ENCODE results near the gene SPEM3. TPM values are rescaled to one million over a fixed set of nuclear protein-coding genes. Genes with fewer than 3 reads are reported as not detected.

Gene SPEM3
- total and polyA plus RNA-seq, 3 experiments from 2014 or later: not detected

- Mint-ChIP-seq H3K9me3 (no peaks in the 10 kb centered on the region), H3K4me3 (no peak overlapping the region), H3K4me1 (no peaks in the 10 kb centered on the region), H3K27me3 (peaks cover 0 to 3% of the 10 kb centered on the region in 2 donors), H3K27ac (peak overlapping the region in 1 of 8 donors; percentile 5), H3K36me3 (no peaks in the 10 kb centered on the region)
- Histone ChIP-seq H3K27ac (ENCODE audit: low read depth, low read length) (no peak overlapping the region), H3K9me3 (ENCODE audit: low read length) (no peaks in the 10 kb centered on the region), H3K4me3 (ENCODE audit: low read length) (no peak overlapping the region), H3K36me3 (ENCODE audit: insufficient read depth, low read length) (no peaks in the 10 kb centered on the region), H3K4me1 (ENCODE audit: insufficient read depth, low read length) (no peaks in the 10 kb centered on the region), H3K27me3 (ENCODE audit: insufficient read depth, low read length, poor library complexity, severe bottlenecking) (no peaks in the 10 kb centered on the region)
- ChIA-PET CTCF (interaction anchor here (2.1 kb wide), 1 partner anchor 11 kb away, joined by 10 read pairs; no protein-coding TSS in a partner anchor), POLR2A (no interaction called here)
- DNase-seq: no peak
These were observed 2.3 kb upstream of the SPEM3 start for GRCh38 chr17:7426203-7426863.

GRCh38 chr17:7426896-7427489 is 1.7 kb upstream of the SPEM3 start:
- Mint-ChIP-seq H3K4me3 (no peak overlapping the region), H3K27me3 (peaks cover 0 to 3% of the 10 kb centered on the region in 2 donors), H3K36me3 (no peaks in the 10 kb centered on the region), H3K9me3 (no peaks in the 10 kb centered on the region), H3K27ac (no peak overlapping the region), H3K4me1 (no peaks in the 10 kb centered on the region)
- Histone ChIP-seq H3K27ac (ENCODE audit: low read depth, low read length) (no peak overlapping the region), H3K9me3 (ENCODE audit: low read length) (no peaks in the 10 kb centered on the region), H3K4me3 (ENCODE audit: low read length) (no peak overlapping the region), H3K36me3 (ENCODE audit: insufficient read depth, low read length) (no peaks in the 10 kb centered on the region), H3K4me1 (ENCODE audit: insufficient read depth, low read length) (no peaks in the 10 kb centered on the region), H3K27me3 (ENCODE audit: insufficient read depth, low read length, poor library complexity, severe bottlenecking) (no peaks in the 10 kb centered on the region)
- ChIA-PET POLR2A (no interaction called here), CTCF (interaction anchor here (1.0 to 2.1 kb wide), 2 partner anchors 10 to 71 kb away, joined by 3 to 10 read pairs; no protein-coding TSS in a partner anchor)
- DNase-seq: no peak

GRCh38 chr17:7427549-7427948 is 1.1 kb upstream of the SPEM3 start:
- ChIA-PET CTCF (interaction anchor here (1.0 to 2.1 kb wide), 2 partner anchors 9 to 72 kb away, joined by 3 to 10 read pairs; no protein-coding TSS in a partner anchor), POLR2A (no interaction called here)
- H3K9me3 Mint-ChIP-seq: no peaks in the 10 kb centered on the region
- H3K9me3 ChIP-seq (ENCODE audit: low read length): no peaks in the 10 kb centered on the region
- no peaks in the 10 kb centered on the region for H3K4me1 Mint-ChIP-seq
- H3K27ac Mint-ChIP-seq: no peak overlapping the region
- no peak overlapping the region for H3K4me3 Mint-ChIP-seq
- peaks cover 0 to 3% of the 10 kb centered on the region in 2 donors for H3K27me3 Mint-ChIP-seq
- H3K4me1 ChIP-seq (ENCODE audit: insufficient read depth, low read length): no peaks in the 10 kb centered on the region
- H3K27ac ChIP-seq (ENCODE audit: low read depth, low read length): no peak overlapping the region
- no peak for DNase-seq
- no peaks in the 10 kb centered on the region for H3K36me3 ChIP-seq (ENCODE audit: insufficient read depth, low read length)
- no peaks in the 10 kb centered on the region for H3K27me3 ChIP-seq (ENCODE audit: insufficient read depth, low read length, poor library complexity, severe bottlenecking)
- H3K4me3 ChIP-seq (ENCODE audit: low read length): no peak overlapping the region
- H3K36me3 Mint-ChIP-seq: no peaks in the 10 kb centered on the region

- DNase-seq: no peak
- Mint-ChIP-seq H3K9me3 (no peaks in the 10 kb centered on the region), H3K4me3 (no peak overlapping the region), H3K4me1 (no peaks in the 10 kb centered on the region), H3K36me3 (no peaks in the 10 kb centered on the region), H3K27me3 (peaks cover 0 to 3% of the 10 kb centered on the region in 2 donors), H3K27ac (no peak overlapping the region)
- ChIA-PET CTCF (interaction anchor here (1.9 kb wide), 1 partner anchor 131 kb away, joined by 6 read pairs; the partner anchor contains the start of gene SENP3), POLR2A (no interaction called here)
- Histone ChIP-seq H3K27me3 (ENCODE audit: insufficient read depth, low read length, poor library complexity, severe bottlenecking) (no peaks in the 10 kb centered on the region), H3K27ac (ENCODE audit: low read depth, low read length) (no peak overlapping the region), H3K4me1 (ENCODE audit: insufficient read depth, low read length) (no peaks in the 10 kb centered on the region), H3K9me3 (ENCODE audit: low read length) (no peaks in the 10 kb centered on the region), H3K4me3 (ENCODE audit: low read length) (no peak overlapping the region), H3K36me3 (ENCODE audit: insufficient read depth, low read length) (no peaks in the 10 kb centered on the region)
These were observed 1.1 kb downstream of the SPEM3 start for GRCh38 chr17:7429722-7430121.

GRCh38 chr17:7431231-7431630 is 2.6 kb downstream of the SPEM3 start:
- H3K27ac Mint-ChIP-seq: no peak overlapping the region
- H3K27ac ChIP-seq (ENCODE audit: low read depth, low read length): no peak overlapping the region
- POLR2A ChIA-PET: interaction anchor here (0.5 kb wide), 1 partner anchor 10 kb away, joined by 4 read pairs; no protein-coding TSS in a partner anchor
- no peak overlapping the region for H3K4me3 ChIP-seq (ENCODE audit: low read length)
- H3K36me3 ChIP-seq (ENCODE audit: insufficient read depth, low read length): no peaks in the 10 kb centered on the region
- peaks cover 0 to 5% (median 0%) of the 10 kb centered on the region in 3 donors for H3K36me3 Mint-ChIP-seq
- H3K9me3 ChIP-seq (ENCODE audit: low read length): no peaks in the 10 kb centered on the region
- DNase-seq: no peak
- H3K27me3 Mint-ChIP-seq: no peaks in the 10 kb centered on the region
- no peaks in the 10 kb centered on the region for H3K9me3 Mint-ChIP-seq
- H3K4me1 Mint-ChIP-seq: peaks cover 9 to 12% (median 11%) of the 10 kb centered on the region in 3 donors
- H3K4me1 ChIP-seq (ENCODE audit: insufficient read depth, low read length): peaks cover 5% of the 10 kb centered on the region
- CTCF ChIA-PET: interaction anchor here (1.9 kb wide), 1 partner anchor 130 kb away, joined by 6 read pairs; the partner anchor contains the start of gene SENP3
- H3K27me3 ChIP-seq (ENCODE audit: insufficient read depth, low read length, poor library complexity, severe bottlenecking): no peaks in the 10 kb centered on the region
- H3K4me3 Mint-ChIP-seq: no peak overlapping the region

GRCh38 chr17:7432296-7432695 is 3.6 kb downstream of the SPEM3 start:
- peaks cover 0 to 6% (median 0%) of the 10 kb centered on the region in 3 donors for H3K36me3 Mint-ChIP-seq
- H3K27ac Mint-ChIP-seq: peak overlapping the region in 3 of 8 donors; percentile 36 to 62 (median 46)
- POLR2A ChIA-PET: no interaction called here
- no peaks in the 10 kb centered on the region for H3K27me3 Mint-ChIP-seq
- no peak overlapping the region for H3K27ac ChIP-seq (ENCODE audit: low read depth, low read length)
- no peaks in the 10 kb centered on the region for H3K9me3 Mint-ChIP-seq
- H3K36me3 ChIP-seq (ENCODE audit: insufficient read depth, low read length): no peaks in the 10 kb centered on the region
- no peak for DNase-seq
- no peaks in the 10 kb centered on the region for H3K27me3 ChIP-seq (ENCODE audit: insufficient read depth, low read length, poor library complexity, severe bottlenecking)
- no peaks in the 10 kb centered on the region for H3K9me3 ChIP-seq (ENCODE audit: low read length)
- H3K4me1 Mint-ChIP-seq: peaks cover 12 to 21% (median 18%) of the 10 kb centered on the region in 3 donors
- CTCF ChIA-PET: no interaction called here
- H3K4me3 Mint-ChIP-seq: peak overlapping the region in 1 of 7 donors; percentile 68
- H3K4me3 ChIP-seq (ENCODE audit: low read length): no peak overlapping the region
- peaks cover 15% of the 10 kb centered on the region for H3K4me1 ChIP-seq (ENCODE audit: insufficient read depth, low read length)

GRCh38 chr17:7435676-7436555 is 7.3 kb downstream of the SPEM3 start:
- Mint-ChIP-seq H3K4me1 (peaks cover 33 to 54% (median 46%) of the 10 kb centered on the region in 3 donors), H3K36me3 (peaks cover 4 to 10% (median 7%) of the 10 kb centered on the region in 3 donors), H3K27ac (peak overlapping the region; percentile 93 to 99 (median 97)), H3K9me3 (no peaks in the 10 kb centered on the region), H3K4me3 (peak overlapping the region; percentile 88 to 98 (median 96)), H3K27me3 (peaks cover 21 to 23% of the 10 kb centered on the region in 2 donors)
- Histone ChIP-seq H3K9me3 (ENCODE audit: low read length) (no peaks in the 10 kb centered on the region), H3K27ac (ENCODE audit: low read depth, low read length) (peak overlapping the region; percentile 77), H3K4me3 (ENCODE audit: low read length) (peak overlapping the region; percentile 92), H3K27me3 (ENCODE audit: insufficient read depth, low read length, poor library complexity, severe bottlenecking) (peaks cover 24% of the 10 kb centered on the region), H3K36me3 (ENCODE audit: insufficient read depth, low read length) (no peaks in the 10 kb centered on the region), H3K4me1 (ENCODE audit: insufficient read depth, low read length) (peaks cover 50% of the 10 kb centered on the region)
- ChIA-PET POLR2A (interaction anchor here (0.6 to 4.5 kb wide), 19 partner anchors 19 to 251 kb away, joined by 3 to 48 read pairs (median 4); partner anchors contain the start of genes FXR2, MPDU1, PLSCR3 and POLR2A), CTCF (interaction anchor here (0.8 to 5.1 kb wide), 50 partner anchors 8 to 390 kb away, joined by 3 to 78 read pairs (median 6); partner anchors contain the start of genes ACAP1, CD68, CHRNB1 and GABARAP)
- DNase-seq: peak in 3 of 5 donors; percentile 46 to 78 (median 56)

Data from CD8-positive, alpha-beta memory T cell (primary cell).